ENCODE measurements around the gene PCK2. TPM values are rescaled to one million over a fixed set of nuclear protein-coding genes. Genes with fewer than 3 reads are reported as not detected.
A peak's percentile ranks its signal among the peaks of the same experiment; 100 is the strongest.

Gene PCK2
- total RNA-seq, 1 donor from 2014 or later, result 35.0 TPM

DNA sequence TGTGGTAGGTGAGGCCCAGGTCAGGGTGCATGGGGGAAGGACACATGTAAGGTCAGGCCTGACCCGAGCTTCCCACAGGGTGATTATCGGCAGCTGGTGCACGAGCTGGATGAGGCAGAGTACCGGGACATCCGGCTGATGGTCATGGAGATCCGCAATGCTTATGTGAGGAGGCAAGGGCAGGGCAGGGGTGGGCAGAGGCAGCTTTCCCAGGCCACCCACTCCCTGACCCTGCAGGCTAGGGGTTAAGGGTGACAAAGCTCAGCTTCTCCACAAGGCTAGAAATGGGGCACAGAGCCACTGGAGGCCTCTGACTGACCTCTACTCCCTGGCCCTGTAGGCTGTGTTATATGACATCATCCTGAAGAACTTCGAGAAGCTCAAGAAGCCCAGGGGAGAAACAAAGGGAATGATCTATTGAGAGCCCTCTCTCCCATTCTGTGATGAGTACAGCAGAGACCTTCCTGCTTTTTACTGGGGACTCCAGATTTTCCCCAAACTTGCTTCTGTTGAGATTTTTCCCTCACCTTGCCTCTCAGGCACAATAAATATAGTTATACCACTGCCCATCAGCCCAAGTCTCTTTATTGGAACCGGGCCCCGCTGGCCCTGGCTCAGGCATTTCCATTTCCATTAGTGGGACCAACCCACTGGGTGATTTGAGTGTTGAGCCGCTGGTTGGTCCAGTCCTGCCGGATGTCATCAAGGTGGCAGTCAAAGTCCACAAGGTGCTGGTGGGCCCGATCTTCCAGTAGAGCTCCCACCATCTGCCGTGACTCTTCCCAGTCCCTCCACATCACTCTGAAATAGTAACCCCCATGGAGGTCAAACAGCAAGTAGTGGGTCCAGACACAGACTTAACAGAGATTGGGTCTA is 44.5 kb downstream of the PCK2 start:
- Mint-ChIP-seq H3K4me1 (ENCODE audit: unreplicated experiment) (peaks cover 41% of the 10 kb centered on the region), H3K9me3 (no peaks in the 10 kb centered on the region), H3K27ac (no peak overlapping the region), H3K4me3 (peak overlapping the region; percentile 89), H3K27me3 (no peaks in the 10 kb centered on the region), H3K36me3 (peaks cover 20% of the 10 kb centered on the region)
- no peak for TF ChIP-seq CTCF (conservative IDR thresholded peaks at IDR 0.05)
- no peak for DNase-seq (ENCODE audit: extremely low spot score, unreplicated experiment)

GRCh38 chr14:24139272-24139934 is 45.3 kb downstream of the PCK2 start:
- peaks cover 41% of the 10 kb centered on the region for H3K4me1 Mint-ChIP-seq (ENCODE audit: unreplicated experiment)
- H3K27ac Mint-ChIP-seq, result no peak overlapping the region
- DNase-seq (ENCODE audit: extremely low spot score, unreplicated experiment), result no peak
- no peaks in the 10 kb centered on the region for H3K27me3 Mint-ChIP-seq
- H3K36me3 Mint-ChIP-seq, result peaks cover 20% of the 10 kb centered on the region
- H3K9me3 Mint-ChIP-seq, result no peaks in the 10 kb centered on the region
- H3K4me3 Mint-ChIP-seq, result peak overlapping the region; percentile 89
- TF ChIP-seq CTCF (conservative IDR thresholded peaks at IDR 0.05), result no peak

GRCh38 chr14:24141097-24141880 is 47.2 kb downstream of the PCK2 start, which contains the start of gene EMC9:
EMC9 (minus strand) TSS chr14:24141591; CDS start chr14:24141304, 287 bp downstream.
- peak; percentile 72 for TF ChIP-seq CTCF (conservative IDR thresholded peaks at IDR 0.05)
- Mint-ChIP-seq H3K27me3 (no peaks in the 10 kb centered on the region), H3K9me3 (no peaks in the 10 kb centered on the region), H3K36me3 (peaks cover 20% of the 10 kb centered on the region), H3K4me1 (ENCODE audit: unreplicated experiment) (peaks cover 44% of the 10 kb centered on the region), H3K4me3 (peak within 1 kb of the TSS; percentile 89), H3K27ac (peak within 1 kb of the TSS; percentile 89)
- peak; percentile 99 for DNase-seq (ENCODE audit: extremely low spot score, unreplicated experiment)

- DNase-seq (ENCODE audit: extremely low spot score, unreplicated experiment), result no peak
- Mint-ChIP-seq H3K27ac (no peak overlapping the region), H3K4me3 (peak overlapping the region; percentile 89), H3K36me3 (peaks cover 12% of the 10 kb centered on the region), H3K4me1 (ENCODE audit: unreplicated experiment) (peaks cover 41% of the 10 kb centered on the region), H3K27me3 (no peaks in the 10 kb centered on the region), H3K9me3 (no peaks in the 10 kb centered on the region)
- TF ChIP-seq CTCF (conservative IDR thresholded peaks at IDR 0.05), result no peak
These were observed 49.4 kb downstream of the PCK2 start for GRCh38 chr14:24143511-24143910.

GRCh38 chr14:24144451-24144850 is 50.3 kb downstream of the PCK2 start:
- H3K36me3 Mint-ChIP-seq, result peaks cover 6% of the 10 kb centered on the region
- no peaks in the 10 kb centered on the region for H3K9me3 Mint-ChIP-seq
- H3K4me1 Mint-ChIP-seq (ENCODE audit: unreplicated experiment), result peaks cover 37% of the 10 kb centered on the region
- DNase-seq (ENCODE audit: extremely low spot score, unreplicated experiment), result no peak
- TF ChIP-seq CTCF (conservative IDR thresholded peaks at IDR 0.05), result no peak
- H3K27me3 Mint-ChIP-seq, result no peaks in the 10 kb centered on the region
- H3K4me3 Mint-ChIP-seq, result peak overlapping the region; percentile 24
- H3K27ac Mint-ChIP-seq, result no peak overlapping the region
